ENCODE data around the gene ARMCX4.
"Not testable (repeated sequence)": the region's sequence is repeated elsewhere in the genome, so short reads cannot be mapped to it uniquely, and the experiment has no call there.

ARMCX4 gene
- 13.4 to 28.7 reads per million in 2 donors for total RNA-seq

DNA sequence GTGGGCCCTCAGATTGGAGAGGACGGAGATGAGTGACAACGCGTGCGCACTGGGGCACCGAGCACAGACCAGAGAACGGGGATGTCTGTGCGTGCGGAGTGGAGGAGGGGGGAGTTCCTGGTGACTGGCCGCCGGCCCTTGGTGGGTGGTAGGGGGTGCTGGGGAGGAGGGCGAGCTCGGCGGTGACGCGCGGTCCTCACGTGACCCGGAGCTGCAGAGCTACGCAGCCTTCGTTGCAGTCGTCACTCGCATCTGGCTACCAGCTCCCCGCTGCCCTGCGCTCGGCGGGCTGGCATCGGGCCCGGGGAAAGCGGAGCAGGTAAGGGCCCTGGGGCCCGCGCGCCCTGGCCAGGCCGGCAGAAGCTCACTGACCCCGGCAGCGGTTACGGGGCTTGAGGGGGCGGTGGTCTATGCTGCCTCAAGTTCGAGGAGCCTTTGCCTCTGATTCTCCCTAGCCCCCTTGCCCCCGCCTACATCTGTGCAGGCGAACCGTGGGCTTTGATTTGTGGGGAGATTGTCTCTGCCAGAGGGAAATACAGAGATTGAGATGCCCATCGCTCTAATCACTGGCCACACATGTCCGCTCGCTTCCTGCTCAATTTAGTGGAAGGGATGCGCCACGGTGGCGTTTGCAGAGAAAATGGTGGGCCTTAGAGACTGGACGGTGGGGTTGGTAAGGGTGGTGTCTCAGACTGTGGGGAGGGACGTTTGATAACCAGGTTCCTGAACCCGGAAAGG, at the start of gene ARMCX4:
TSS of gene ARMCX4 (plus strand) at position 245 of the 738 bp plus-strand sequence. CDS start 3,134 bp downstream, outside the sequence.
- no peak for DNase-seq

DNA sequence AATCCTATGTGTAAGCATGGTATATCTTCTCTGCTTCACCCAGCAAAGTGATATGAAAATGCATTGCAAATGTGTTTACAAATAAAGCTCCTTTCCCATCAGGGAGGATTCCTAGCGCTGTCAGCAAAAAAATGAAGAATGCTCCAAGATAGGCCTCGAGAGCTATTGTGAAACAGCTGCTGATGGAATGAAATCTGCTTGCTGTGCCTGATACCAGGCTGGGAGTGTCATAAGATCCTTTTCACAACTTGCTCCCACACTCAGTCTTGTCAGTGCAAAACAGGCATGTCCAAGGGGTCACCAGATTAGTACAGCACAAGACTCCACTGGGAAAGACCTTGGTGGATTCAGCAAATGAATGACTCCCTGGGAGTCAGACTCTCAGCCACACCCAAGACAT, 43.2 kb upstream of the ARMCX4 start:
- no peak for DNase-seq

DNA sequence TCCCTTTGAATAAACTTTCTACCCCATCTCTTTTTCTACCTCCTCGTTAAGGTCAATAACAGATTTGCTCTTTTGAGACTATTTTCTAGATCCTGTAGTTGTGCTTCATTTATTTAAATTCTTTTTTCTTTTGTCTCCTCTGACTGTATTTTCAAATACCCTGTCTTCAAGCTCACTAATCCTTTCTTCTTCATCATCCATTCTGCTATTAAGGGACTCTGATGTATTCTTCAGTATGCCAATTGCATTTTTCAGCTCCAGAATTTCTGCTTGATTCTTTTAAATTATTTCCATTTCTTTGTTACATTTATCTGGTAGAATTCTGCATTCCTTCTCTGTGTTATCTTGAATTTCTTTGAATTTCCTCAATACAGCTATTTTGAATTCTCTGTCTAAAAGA, 36.0 kb upstream of the ARMCX4 start:
- DNase-seq: no peak

DNA sequence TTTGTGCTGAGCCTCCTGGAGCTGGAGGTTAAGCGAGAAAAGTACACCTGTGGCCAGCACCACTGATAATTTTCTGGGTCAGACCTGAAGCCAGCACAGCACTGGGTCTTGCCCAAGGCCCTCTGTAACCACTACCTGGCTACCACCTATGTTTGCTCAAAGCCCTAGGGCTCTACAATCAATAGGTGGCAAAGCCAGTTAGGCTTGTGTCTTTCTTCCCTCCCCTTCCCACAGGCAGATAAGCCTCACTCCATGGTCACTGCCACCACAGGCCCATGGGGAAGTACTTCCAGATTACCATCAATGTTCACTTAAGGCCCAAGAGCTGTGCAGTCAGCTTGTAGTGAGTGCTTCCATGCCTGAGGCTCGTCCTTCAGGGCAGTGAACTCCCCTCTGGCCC, 35.2 kb upstream of the ARMCX4 start:
- DNase-seq: no peak

DNA sequence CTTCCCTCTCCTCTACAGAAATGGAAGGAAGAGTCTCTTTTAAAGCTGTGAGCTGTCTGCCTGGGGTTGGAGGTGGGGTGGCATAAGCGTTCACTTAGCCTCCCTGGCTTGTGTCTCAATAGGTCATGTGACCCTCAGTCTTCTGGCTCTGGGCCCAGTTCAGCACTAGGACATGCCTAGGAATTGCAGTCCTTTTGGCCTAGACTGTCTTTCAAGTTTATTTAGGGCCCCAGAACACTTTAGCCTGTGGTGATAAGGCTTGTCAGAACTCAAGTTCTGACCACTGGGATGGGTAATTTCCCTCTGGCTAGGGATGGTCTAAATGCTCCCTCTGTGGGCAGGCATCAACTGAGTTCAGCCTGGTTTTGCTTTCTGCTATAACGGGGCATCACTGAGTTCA, 34.3 kb upstream of the ARMCX4 start:
- DNase-seq: no peak

DNA sequence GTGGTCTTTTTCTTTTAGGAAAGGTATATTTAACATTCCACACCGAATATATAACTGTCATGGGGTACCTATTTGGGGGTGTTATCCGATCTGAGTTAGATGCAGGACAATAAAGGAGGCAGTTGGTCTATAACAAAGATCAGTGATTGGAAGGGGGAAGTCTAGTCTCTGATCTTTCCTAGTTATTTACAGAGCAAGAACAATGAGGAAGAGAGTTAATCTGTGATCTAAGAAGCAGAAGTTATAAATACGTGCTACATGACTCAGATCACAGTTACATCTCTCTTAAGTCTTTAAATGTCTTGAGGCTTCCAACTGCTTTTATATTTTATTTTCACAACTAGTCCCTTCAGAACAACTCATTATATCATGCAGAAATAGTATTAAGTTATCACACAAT, 33.2 kb upstream of the ARMCX4 start:
- DNase-seq: no peak

DNA sequence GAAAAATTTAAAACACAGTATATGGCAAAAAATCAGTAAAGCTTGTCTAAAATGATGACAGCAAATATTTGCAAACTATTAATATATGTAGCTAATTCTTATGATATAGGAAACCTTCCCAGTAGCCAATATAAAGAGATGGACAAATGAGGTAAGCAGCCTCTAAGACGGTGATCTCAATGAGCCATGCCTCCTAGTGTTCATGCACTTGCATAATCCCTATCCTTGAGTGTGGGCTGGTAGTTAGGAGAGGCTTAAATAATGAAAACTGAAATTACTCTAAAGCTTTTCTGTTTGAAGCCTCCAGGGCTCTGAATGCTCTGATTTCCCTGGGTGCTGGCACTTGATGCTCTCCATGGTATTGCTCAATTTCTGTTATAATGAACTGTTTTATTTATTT, 24.6 kb upstream of the ARMCX4 start:
- DNase-seq: no peak

DNA sequence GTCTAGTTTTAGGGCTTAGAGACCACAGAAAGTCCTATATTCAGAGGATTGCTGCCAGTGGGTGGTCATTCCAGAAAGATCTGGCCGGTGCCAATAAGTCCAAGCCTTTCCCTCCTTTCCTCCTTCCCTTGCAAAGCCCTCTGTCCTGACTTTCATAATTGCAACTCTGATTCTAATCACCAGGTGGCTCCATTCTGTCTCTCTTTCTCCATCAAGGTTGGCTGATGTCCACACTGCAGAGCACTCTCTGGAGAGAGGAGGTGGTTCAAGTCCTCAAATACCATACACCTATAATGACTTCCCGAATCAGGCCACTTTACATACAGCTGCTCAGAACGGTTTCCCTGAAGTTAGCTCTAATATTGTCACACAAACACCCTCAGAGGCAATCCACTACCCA, 22.4 kb upstream of the ARMCX4 start:
- no peak for DNase-seq

DNA sequence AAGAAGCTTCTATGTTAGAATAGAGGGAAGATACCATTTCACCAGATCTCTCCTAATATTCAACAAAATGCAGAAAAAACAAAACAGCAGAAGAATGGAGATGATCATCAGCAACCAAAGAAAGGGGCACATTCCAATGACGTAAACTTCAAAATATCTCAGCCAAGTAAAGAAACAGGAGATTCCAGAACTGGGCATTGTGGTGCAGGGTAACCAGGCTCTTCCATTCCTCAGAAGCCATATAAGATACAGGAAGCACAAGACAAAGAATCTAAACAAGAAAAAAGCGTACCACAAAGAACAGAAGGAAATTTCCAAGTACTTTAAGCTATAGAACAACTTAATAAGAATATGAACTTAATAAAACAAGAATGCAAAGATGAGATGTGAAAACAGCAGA, 6.9 kb upstream of the ARMCX4 start:
- DNase-seq: no peak

DNA sequence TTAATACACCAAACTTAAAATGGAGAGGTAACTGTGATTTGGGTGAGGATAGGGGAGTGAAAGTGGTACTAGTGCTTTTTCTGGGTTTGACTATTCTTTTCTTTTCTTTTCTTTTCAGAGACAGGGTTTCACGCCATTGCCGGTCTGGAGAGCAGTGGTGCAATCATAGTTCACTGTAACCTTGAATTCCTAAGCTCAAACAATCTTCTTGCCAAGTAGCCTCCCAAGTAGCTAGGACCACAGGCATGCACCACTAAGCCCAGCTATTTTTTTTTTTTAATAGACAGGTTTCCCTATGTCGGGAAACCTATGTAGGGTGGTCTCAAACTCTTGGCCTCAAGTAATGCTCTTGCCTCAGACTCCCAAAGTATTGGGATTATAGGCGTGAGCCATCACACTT, 3.0 kb upstream of the ARMCX4 start:
- no peak for DNase-seq

DNA sequence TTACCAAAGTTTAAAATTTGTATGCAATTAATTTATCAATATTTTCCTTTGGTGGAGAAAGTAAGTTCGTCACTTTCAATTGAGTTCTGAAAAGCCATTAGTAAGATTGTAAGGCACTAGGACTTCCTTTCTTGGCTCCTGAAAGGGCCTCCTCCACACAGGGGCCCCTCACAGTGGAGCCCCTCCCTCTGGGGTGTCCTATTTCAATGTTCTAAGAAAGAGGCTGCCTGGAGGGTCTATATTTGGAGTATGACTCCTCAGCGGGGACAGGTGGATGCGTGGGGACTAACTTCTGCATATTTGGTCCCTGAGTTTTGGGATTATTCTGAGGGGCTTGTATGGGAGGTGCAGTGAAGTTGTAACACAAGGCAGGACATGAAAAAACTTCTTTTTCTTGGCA, 1.6 kb upstream of the ARMCX4 start:
- DNase-seq: no peak

DNA sequence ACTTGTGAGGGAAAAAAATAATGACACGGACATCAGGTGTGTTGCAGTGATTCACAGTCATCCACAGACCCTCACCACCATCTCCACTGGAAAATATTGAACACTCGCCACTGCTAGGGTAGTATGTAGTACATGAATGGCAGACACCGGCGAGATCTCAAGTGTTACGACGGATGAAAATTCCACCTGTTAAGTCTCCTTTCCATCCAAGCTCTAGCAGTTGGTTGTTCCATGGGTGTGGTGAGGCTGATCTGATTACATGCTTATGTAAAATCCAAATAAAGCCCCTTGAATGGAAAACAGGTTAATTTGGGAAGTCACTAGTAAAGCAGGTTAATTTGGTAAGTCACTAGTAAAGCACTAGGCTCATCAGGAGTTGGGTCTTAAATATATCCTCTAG, 1.1 kb upstream of the ARMCX4 start:
- no peak for DNase-seq

DNA sequence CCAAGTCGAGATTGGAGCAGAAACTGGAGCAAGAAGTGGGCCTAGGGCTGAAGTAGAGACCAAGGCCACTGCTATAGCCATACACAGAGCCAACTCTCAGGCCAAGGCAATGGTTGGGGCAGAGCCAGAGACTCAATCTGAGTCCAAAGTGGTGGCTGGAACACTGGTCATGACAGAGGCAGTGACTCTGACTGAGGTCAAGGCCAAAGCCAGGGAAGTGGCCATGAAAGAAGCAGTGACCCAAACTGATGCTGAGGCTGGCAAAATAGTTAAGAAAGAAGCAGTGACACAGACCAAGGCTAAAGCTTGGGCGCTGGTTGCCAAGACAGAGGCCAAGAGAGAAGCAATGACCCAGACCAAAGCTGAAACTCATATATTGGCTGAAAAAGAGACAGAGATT, 3.5 kb downstream of the ARMCX4 start:
- no peak for DNase-seq

DNA sequence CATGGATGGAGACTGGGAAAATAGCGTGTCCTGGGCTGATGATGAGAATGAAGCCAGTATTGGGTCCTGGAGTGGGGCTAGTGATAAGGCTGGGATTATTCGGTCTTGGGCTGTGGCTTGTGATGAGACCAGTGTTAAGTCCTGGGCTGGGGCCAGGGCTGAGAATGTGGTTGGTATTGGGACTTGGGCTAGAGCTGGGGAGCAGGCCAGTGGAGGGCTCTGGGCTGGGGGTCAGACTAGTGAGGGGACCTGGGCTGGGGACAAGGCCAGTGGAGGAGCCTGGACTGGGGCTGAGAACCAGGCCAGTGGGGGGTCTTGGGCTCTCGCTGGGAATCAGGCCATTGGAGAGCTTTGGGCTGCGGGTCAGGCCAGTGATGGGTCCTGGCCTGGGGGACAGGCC, 6.7 kb downstream of the ARMCX4 start:
- DNase-seq: no peak

DNA sequence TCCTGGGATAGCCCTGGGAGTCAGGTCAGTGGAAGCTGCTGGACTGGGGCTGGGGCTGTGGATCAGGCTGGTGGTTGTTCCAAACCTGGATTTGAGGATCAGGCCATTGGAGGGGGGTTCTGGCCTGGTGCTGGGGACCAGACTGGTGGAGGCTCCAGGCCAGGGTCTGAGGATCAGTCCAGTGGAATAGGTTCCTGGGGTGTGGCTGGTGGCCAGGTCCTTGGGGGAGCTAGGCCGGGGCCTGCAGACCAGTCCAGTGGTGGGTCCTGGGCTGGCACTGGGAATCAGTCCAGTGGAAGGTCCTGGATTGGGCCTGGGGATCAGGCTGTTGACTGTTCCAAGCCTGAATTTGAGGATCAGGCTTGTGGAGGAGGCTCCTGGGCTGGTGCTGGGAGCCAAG, 8.0 kb downstream of the ARMCX4 start:
- no peak for DNase-seq

DNA sequence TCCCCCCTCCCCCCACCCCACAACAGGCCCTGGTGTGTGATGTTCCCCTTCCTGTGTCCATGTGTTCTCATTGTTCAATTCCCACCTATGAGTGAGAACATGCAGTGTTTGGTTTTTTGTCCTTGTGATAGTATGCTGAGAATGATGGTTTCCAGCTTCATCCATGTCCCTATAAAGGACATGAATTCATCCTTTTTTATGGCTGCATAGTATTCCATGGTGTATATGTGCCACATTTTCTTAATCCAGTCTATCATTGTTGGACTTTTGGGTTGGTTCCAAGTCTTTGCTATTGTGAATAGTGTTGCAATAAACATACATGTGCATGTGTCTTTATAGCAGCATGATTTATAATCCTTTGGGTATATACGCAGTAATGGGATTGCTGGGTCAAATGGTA, 17.7 kb downstream of the ARMCX4 start:
- not testable (repeated sequence) for DNase-seq

DNA sequence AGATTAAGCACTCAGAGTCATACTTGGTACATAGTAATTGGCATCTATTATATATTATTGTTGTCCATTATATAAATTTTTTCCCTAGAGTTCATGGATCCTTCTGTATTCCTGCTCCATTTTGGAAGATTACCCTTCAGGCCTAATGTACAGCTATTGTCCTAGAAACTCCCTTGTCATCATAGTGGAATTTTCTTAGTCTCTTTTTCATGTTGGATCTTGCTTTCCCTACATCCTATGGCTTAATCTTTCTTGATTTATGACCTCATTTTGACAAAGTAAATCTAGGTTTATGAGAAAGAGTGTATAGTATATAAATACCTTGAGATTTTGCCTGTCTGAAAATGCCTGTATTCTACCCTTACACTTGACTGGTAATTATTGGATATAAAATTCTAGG, 22.1 kb downstream of the ARMCX4 start:
- DNase-seq: no peak

DNA sequence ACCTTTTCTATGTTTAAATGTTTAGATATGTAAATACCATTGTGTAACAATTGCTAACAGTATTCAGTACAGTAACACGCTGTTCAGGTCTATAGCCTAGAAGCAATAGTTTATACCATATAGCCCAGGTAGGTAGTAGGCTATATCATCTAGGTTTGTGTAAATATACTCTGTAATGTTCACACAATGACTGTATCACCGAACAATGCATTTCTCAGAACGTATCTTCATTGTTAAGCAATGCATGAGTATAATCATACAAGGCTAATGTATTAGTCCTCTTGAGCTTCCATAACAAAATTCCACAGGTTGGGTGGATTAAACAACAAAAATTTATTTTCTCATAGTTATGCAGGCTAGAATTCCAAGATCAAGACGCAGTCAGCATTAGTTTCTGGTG, 22.7 kb downstream of the ARMCX4 start:
- no peak for DNase-seq

DNA sequence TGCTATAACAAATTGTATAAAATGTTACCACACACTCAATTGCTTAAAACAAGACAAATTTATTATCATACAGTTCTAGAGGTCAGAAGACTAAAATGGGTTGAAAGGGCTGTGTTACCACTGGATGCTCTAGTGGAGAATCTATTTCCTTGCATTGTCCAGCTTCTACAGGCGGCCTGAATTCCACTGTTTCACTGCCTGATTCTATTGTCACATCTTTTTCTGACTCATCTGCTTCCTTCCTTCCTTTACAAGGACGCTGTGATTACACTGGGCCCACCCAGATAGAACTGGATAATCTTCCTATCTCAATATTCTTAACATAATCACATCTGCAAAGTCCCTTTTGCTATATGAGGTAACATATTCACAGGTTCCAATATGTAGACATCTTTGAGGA, 45.7 kb downstream of the ARMCX4 start:
- no peak for DNase-seq
